ENCODE data around the gene ALK.

ALK gene

GRCh38 chr2:29725610-29726009, 195.8 kb downstream of the ALK start:
- no peak overlapping the region for H3K4me3 ChIP-seq (ENCODE audit: low read depth, low read length)
- no peaks in the 10 kb centered on the region for H3K36me3 ChIP-seq (ENCODE audit: control insufficient read depth, insufficient read depth, low read length)
- H3K27me3 ChIP-seq (ENCODE audit: control insufficient read depth, insufficient read depth, low read length), result no peaks in the 10 kb centered on the region
- H3K4me1 ChIP-seq (ENCODE audit: control insufficient read depth, insufficient read depth, low read length), result no peaks in the 10 kb centered on the region
- no peaks in the 10 kb centered on the region for H3K9me3 ChIP-seq (ENCODE audit: control insufficient read depth, insufficient read depth, low read length)
- no peak overlapping the region for H3K9ac ChIP-seq (ENCODE audit: low read depth, low read length)

GRCh38 chr2:29724282-29724681, 197.1 kb downstream of the ALK start:
- Histone ChIP-seq H3K27me3 (ENCODE audit: control insufficient read depth, insufficient read depth, low read length) (no peaks in the 10 kb centered on the region), H3K4me1 (ENCODE audit: control insufficient read depth, insufficient read depth, low read length) (no peaks in the 10 kb centered on the region), H3K9me3 (ENCODE audit: control insufficient read depth, insufficient read depth, low read length) (no peaks in the 10 kb centered on the region), H3K36me3 (ENCODE audit: control insufficient read depth, insufficient read depth, low read length) (no peaks in the 10 kb centered on the region), H3K4me3 (ENCODE audit: low read depth, low read length) (no peak overlapping the region), H3K9ac (ENCODE audit: low read depth, low read length) (no peak overlapping the region)

GRCh38 chr2:29723255-29724001, 198.0 kb downstream of the ALK start:
- Histone ChIP-seq H3K4me1 (ENCODE audit: control insufficient read depth, insufficient read depth, low read length) (peaks cover 5% of the 10 kb centered on the region), H3K9me3 (ENCODE audit: control insufficient read depth, insufficient read depth, low read length) (no peaks in the 10 kb centered on the region), H3K4me3 (ENCODE audit: low read depth, low read length) (no peak overlapping the region), H3K27me3 (ENCODE audit: control insufficient read depth, insufficient read depth, low read length) (no peaks in the 10 kb centered on the region), H3K9ac (ENCODE audit: low read depth, low read length) (no peak overlapping the region), H3K36me3 (ENCODE audit: control insufficient read depth, insufficient read depth, low read length) (no peaks in the 10 kb centered on the region)

- H3K4me3 ChIP-seq (ENCODE audit: low read depth, low read length), result no peak overlapping the region
- no peak overlapping the region for H3K9ac ChIP-seq (ENCODE audit: low read depth, low read length)
- peaks cover 17% of the 10 kb centered on the region for H3K4me1 ChIP-seq (ENCODE audit: control insufficient read depth, insufficient read depth, low read length)
- H3K36me3 ChIP-seq (ENCODE audit: control insufficient read depth, insufficient read depth, low read length), result no peaks in the 10 kb centered on the region
- H3K9me3 ChIP-seq (ENCODE audit: control insufficient read depth, insufficient read depth, low read length), result no peaks in the 10 kb centered on the region
- H3K27me3 ChIP-seq (ENCODE audit: control insufficient read depth, insufficient read depth, low read length), result no peaks in the 10 kb centered on the region
Measured at GRCh38 chr2:29719639-29720038, 201.7 kb downstream of the ALK start.

GRCh38 chr2:29718076-29718686, 203.2 kb downstream of the ALK start:
- Histone ChIP-seq H3K9me3 (ENCODE audit: control insufficient read depth, insufficient read depth, low read length) (no peaks in the 10 kb centered on the region), H3K4me3 (ENCODE audit: low read depth, low read length) (no peak overlapping the region), H3K27me3 (ENCODE audit: control insufficient read depth, insufficient read depth, low read length) (no peaks in the 10 kb centered on the region)

GRCh38 chr2:29715655-29716054, 205.7 kb downstream of the ALK start:
- Histone ChIP-seq H3K27me3 (ENCODE audit: control insufficient read depth, insufficient read depth, low read length) (no peaks in the 10 kb centered on the region), H3K9me3 (ENCODE audit: control insufficient read depth, insufficient read depth, low read length) (no peaks in the 10 kb centered on the region), H3K4me3 (ENCODE audit: low read depth, low read length) (no peak overlapping the region), H3K9ac (ENCODE audit: low read depth, low read length) (no peak overlapping the region), H3K4me1 (ENCODE audit: control insufficient read depth, insufficient read depth, low read length) (peaks cover 17% of the 10 kb centered on the region), H3K36me3 (ENCODE audit: control insufficient read depth, insufficient read depth, low read length) (no peaks in the 10 kb centered on the region)

More at GRCh38 chr2:29718076-29718686, 203.2 kb downstream of the ALK start:
- Histone ChIP-seq H3K9ac (ENCODE audit: low read depth, low read length) (no peak overlapping the region), H3K36me3 (ENCODE audit: control insufficient read depth, insufficient read depth, low read length) (no peaks in the 10 kb centered on the region), H3K4me1 (ENCODE audit: control insufficient read depth, insufficient read depth, low read length) (peaks cover 17% of the 10 kb centered on the region)

GRCh38 chr2:29714333-29714732, 207.1 kb downstream of the ALK start:
- H3K9ac ChIP-seq (ENCODE audit: low read depth, low read length), result no peak overlapping the region
- no peaks in the 10 kb centered on the region for H3K36me3 ChIP-seq (ENCODE audit: control insufficient read depth, insufficient read depth, low read length)
- H3K4me1 ChIP-seq (ENCODE audit: control insufficient read depth, insufficient read depth, low read length), result peaks cover 17% of the 10 kb centered on the region
- no peaks in the 10 kb centered on the region for H3K27me3 ChIP-seq (ENCODE audit: control insufficient read depth, insufficient read depth, low read length)
- no peaks in the 10 kb centered on the region for H3K9me3 ChIP-seq (ENCODE audit: control insufficient read depth, insufficient read depth, low read length)
- H3K4me3 ChIP-seq (ENCODE audit: low read depth, low read length), result no peak overlapping the region

- Histone ChIP-seq H3K9ac (ENCODE audit: low read depth, low read length) (no peak overlapping the region), H3K4me3 (ENCODE audit: low read depth, low read length) (no peak overlapping the region), H3K27me3 (ENCODE audit: control insufficient read depth, insufficient read depth, low read length) (no peaks in the 10 kb centered on the region), H3K36me3 (ENCODE audit: control insufficient read depth, insufficient read depth, low read length) (no peaks in the 10 kb centered on the region), H3K4me1 (ENCODE audit: control insufficient read depth, insufficient read depth, low read length) (no peaks in the 10 kb centered on the region), H3K9me3 (ENCODE audit: control insufficient read depth, insufficient read depth, low read length) (no peaks in the 10 kb centered on the region)
Measured at GRCh38 chr2:29706171-29706720, 215.1 kb downstream of the ALK start.

GRCh38 chr2:29705616-29706015, 215.8 kb downstream of the ALK start:
- Histone ChIP-seq H3K9me3 (ENCODE audit: control insufficient read depth, insufficient read depth, low read length) (no peaks in the 10 kb centered on the region), H3K9ac (ENCODE audit: low read depth, low read length) (no peak overlapping the region), H3K4me1 (ENCODE audit: control insufficient read depth, insufficient read depth, low read length) (no peaks in the 10 kb centered on the region), H3K27me3 (ENCODE audit: control insufficient read depth, insufficient read depth, low read length) (no peaks in the 10 kb centered on the region), H3K4me3 (ENCODE audit: low read depth, low read length) (no peak overlapping the region), H3K36me3 (ENCODE audit: control insufficient read depth, insufficient read depth, low read length) (no peaks in the 10 kb centered on the region)

- Histone ChIP-seq H3K9me3 (ENCODE audit: control insufficient read depth, insufficient read depth, low read length) (no peaks in the 10 kb centered on the region), H3K27me3 (ENCODE audit: control insufficient read depth, insufficient read depth, low read length) (no peaks in the 10 kb centered on the region), H3K9ac (ENCODE audit: low read depth, low read length) (no peak overlapping the region), H3K4me3 (ENCODE audit: low read depth, low read length) (no peak overlapping the region), H3K4me1 (ENCODE audit: control insufficient read depth, insufficient read depth, low read length) (no peaks in the 10 kb centered on the region), H3K36me3 (ENCODE audit: control insufficient read depth, insufficient read depth, low read length) (no peaks in the 10 kb centered on the region)
Measured at GRCh38 chr2:29703336-29703735, 218.1 kb downstream of the ALK start.

- H3K27me3 ChIP-seq (ENCODE audit: control insufficient read depth, insufficient read depth, low read length), result no peaks in the 10 kb centered on the region
- H3K4me3 ChIP-seq (ENCODE audit: low read depth, low read length), result no peak overlapping the region
- H3K4me1 ChIP-seq (ENCODE audit: control insufficient read depth, insufficient read depth, low read length), result no peaks in the 10 kb centered on the region
- no peaks in the 10 kb centered on the region for H3K36me3 ChIP-seq (ENCODE audit: control insufficient read depth, insufficient read depth, low read length)
- H3K9me3 ChIP-seq (ENCODE audit: control insufficient read depth, insufficient read depth, low read length), result no peaks in the 10 kb centered on the region
- no peak overlapping the region for H3K9ac ChIP-seq (ENCODE audit: low read depth, low read length)
Measured at GRCh38 chr2:29702276-29702675, 219.1 kb downstream of the ALK start.

GRCh38 chr2:29700560-29700959, 220.8 kb downstream of the ALK start:
- no peak overlapping the region for H3K4me3 ChIP-seq (ENCODE audit: low read depth, low read length)
- H3K9ac ChIP-seq (ENCODE audit: low read depth, low read length), result no peak overlapping the region
- H3K36me3 ChIP-seq (ENCODE audit: control insufficient read depth, insufficient read depth, low read length), result no peaks in the 10 kb centered on the region
- H3K4me1 ChIP-seq (ENCODE audit: control insufficient read depth, insufficient read depth, low read length), result no peaks in the 10 kb centered on the region
- H3K27me3 ChIP-seq (ENCODE audit: control insufficient read depth, insufficient read depth, low read length), result no peaks in the 10 kb centered on the region
- H3K9me3 ChIP-seq (ENCODE audit: control insufficient read depth, insufficient read depth, low read length), result no peaks in the 10 kb centered on the region

All from iPS-15b (cell line).